ENCODE measurements around the gene FARP1.

Gene FARP1

GRCh38 chr13:98444381-98444780 is 301.5 kb downstream of the FARP1 start:
- no peak for DNase-seq (ENCODE audit: low read depth in 2 of 2)

- DNase-seq (ENCODE audit: low read depth in 2 of 2), result peak; percentile 56 to 58
These were observed 302.7 kb downstream of the FARP1 start for GRCh38 chr13:98445340-98446233.

- no peak for DNase-seq (ENCODE audit: low read depth in 2 of 2)
These were observed 303.3 kb downstream of the FARP1 start for GRCh38 chr13:98446234-98446621.

DNA sequence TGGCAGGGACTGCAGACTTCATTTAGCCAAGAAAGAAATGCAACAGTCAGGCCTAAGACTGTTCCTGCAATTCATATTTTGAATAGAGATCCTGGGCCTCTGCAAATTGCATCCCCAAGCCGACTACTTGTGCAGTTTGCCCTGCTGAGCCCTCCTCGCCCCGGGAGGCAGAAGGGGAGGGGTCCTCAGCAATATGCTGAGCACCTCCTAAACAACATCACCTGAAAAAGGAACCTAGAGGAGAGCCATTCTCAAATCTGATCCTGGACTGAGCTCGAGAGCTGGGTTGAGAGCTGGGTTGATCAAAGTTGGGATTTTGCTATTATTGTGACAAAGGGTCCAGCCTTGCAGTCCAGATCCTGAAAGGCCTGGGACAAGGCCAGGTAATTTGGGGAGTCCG is 304.2 kb downstream of the FARP1 start:
- no peak for DNase-seq (ENCODE audit: low read depth in 2 of 2)

DNA sequence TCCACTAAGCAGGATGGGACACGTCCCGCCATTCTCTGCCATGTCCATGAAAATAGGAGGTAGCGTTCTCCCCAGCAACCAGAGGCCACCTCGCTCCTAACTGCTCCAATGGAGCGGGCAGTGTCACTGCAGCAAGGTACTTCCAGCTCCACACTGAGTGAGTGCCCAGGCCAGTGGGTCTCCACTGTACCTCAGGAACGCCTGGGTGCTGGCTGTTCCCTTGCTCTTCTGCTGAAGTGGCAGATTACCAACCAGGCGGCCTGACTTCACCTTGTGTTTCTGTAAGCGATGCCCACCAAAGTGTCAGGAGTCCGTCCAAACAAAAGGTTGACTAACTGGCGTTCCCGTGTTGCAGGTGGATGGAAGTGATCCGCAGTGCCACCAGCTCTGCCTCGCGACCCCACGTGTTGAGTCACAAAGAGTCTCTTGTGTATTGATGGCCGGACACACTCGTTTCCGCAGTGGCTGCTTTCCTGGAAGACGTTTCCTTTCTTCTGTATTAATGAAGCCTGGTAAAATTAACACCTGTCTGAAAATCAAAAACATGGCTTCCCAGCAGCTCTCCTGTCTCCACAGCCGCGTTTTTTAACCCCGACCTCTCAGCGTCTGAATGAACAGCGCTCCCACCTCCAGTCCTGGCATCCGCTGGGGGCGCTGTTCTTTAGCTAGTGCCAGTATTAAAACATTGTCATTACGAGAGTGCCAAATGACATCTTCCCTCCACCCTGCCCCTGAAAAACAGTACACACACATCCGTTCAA is 305.2 kb downstream of the FARP1 start:
- no peak for DNase-seq (ENCODE audit: low read depth in 2 of 2)

- DNase-seq (ENCODE audit: low read depth in 2 of 2), result no peak
These were observed 305.7 kb downstream of the FARP1 start for GRCh38 chr13:98448642-98448928.

DNA sequence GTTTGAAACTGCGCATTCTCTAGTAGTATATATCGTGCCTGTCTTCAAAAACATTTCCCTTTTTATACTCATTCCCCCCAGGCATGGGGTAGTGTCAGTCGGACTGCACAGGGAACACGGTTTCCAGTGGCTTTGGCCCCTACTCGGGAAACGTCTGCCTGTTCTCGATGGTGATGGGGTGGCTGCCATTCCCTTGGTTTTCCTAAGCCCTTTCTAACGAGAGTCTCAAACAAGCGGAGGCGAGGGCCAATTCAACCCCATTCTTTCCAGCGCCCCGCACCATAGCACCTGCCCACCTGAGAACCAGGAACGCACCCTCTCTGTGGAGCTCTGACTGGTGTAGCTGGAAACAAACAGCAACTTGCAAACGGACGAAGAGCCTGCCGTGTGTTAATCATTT is 306.4 kb downstream of the FARP1 start:
- DNase-seq (ENCODE audit: low read depth in 2 of 2), result no peak

DNA sequence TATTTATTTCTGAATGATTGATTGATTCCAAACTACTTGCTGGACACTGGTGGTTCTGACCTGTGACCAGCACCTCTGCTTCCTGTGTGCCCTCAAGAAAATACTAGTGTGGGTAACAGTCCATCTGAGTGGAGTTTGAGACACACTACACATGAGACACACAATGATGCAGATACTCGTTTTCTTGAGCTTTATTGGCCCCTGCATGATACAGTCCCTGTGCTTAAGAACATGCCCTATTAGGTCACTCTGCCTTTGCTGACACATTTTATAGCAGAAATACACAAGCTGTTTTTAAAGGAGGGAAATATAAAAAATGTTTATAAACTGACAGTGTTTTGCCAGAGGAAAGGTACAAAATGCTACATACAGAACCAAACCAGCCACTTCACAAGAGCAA is 307.1 kb downstream of the FARP1 start:
- no peak for DNase-seq (ENCODE audit: low read depth in 2 of 2)

GRCh38 chr13:98450539-98451111 is 307.7 kb downstream of the FARP1 start:
- no peak for DNase-seq (ENCODE audit: low read depth in 2 of 2)

DNA sequence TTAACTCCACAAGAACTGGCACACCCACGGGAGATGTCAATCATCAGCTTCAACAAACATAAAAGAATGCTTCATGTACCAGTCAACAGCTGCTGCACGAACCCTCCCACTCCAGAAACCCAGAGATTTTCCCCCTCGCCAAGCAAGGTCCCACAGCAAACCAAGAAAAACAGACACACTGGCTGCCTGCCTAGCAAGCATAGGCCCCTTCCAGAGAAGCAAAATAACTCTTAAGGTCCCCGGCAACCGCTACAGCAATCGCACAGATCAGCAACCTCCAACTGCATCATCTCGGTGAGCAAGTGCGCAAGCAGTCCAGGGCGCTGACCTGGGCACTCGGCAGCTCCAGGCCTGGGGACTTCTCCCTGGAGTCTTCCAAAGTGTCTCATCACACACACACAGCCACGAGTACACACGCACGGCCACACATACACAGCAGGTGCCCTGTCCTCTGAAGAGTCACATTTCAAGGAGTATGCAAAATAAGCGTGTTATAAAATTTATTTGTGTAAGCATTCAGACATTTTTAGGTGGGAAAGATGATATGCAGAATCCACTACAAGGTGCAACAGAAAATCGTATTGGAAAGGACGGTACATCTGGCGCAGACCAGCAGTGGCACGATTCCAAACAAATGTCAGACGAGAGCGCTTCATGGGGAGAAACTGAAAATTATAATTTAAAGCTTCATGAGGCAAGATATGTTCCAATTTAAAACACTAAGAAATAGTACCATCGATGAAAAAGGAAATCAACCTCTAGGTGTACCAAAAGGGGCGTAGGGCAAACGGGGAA is 309.0 kb downstream of the FARP1 start:
- DNase-seq (ENCODE audit: low read depth in 2 of 2), result no peak

GRCh38 chr13:98452851-98453843 is 310.3 kb downstream of the FARP1 start:
- DNase-seq (ENCODE audit: low read depth in 2 of 2), result no peak

GRCh38 chr13:98454389-98454881 is 311.5 kb downstream of the FARP1 start:
- DNase-seq (ENCODE audit: low read depth in 2 of 2), result no peak

GRCh38 chr13:98456413-98456845 is 313.5 kb downstream of the FARP1 start:
- DNase-seq (ENCODE audit: low read depth in 2 of 2), result no peak

DNA sequence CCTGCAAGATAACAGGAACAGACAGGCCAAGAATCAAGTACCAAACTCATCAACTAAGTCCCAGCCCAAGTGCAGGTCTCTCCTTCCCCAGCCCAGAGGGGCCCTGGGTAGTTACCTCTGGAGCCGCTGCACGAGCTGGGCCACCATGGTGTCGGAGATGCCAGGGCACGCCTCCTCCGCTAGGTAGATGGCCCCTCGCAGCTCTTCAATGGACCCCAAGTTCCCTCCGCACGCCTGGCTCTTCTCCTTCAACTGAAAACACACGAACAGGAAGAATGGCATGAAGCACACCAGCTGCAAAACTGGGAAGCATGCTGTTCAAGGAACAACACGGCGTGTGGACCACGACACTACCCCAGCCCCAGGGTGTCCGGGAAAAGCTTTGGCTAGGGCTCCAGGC is 314.2 kb downstream of the FARP1 start:
- DNase-seq (ENCODE audit: low read depth in 2 of 2), result no peak

GRCh38 chr13:98458431-98458830 is 315.5 kb downstream of the FARP1 start:
- DNase-seq (ENCODE audit: low read depth in 2 of 2), result no peak

- no peak for DNase-seq (ENCODE audit: low read depth in 2 of 2)
These were observed 316.3 kb downstream of the FARP1 start for GRCh38 chr13:98459171-98459681.

- no peak for DNase-seq (ENCODE audit: low read depth in 2 of 2)
These were observed 317.0 kb downstream of the FARP1 start for GRCh38 chr13:98459721-98460370.

DNA sequence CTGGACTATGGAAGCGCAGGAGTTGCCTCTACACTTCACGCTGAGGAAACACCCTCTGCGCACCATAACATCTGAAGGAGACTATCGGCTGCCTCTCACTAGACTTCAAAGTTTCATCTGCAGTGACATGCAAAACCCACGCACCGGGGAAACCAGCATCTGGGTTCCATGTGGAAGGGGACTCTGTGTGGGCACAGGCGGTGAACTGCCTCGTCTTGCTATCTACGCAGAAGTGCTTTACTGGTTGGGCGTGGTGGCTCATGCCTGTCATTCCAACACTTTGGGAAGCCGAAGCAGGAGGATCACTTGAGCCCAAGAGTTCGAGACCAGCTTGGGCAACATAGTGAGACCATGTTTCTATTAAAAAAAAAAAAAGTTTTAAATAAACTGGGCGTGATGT is 317.6 kb downstream of the FARP1 start:
- DNase-seq (ENCODE audit: low read depth in 2 of 2), result no peak

GRCh38 chr13:98461486-98462240 is 318.8 kb downstream of the FARP1 start:
- DNase-seq (ENCODE audit: low read depth in 2 of 2), result no peak
